GM18505 (cell line): ENCODE results near the gene MBNL3.
"Not testable (repeated sequence)": the region's sequence is repeated elsewhere in the genome, so short reads cannot be mapped to it uniquely, and the experiment has no call there.

Source experiments
- ATAC-seq: cut with Tn5 transposase; IDR thresholded peaks from one replicate; pipeline ENCODE4 v1.9.1; 2021; ENCODE audit not compliant: unreplicated experiment
- POLR2A ChIP-seq: IDR thresholded peaks from 4 replicates; pipeline ENCODE4 v1.6.1; 2011; ENCODE audit warnings: borderline replicate concordance; ENCODE audit not compliant: insufficient read depth, insufficient read length; ENCODE audit errors: extremely low read depth

The MBNL3 gene

GRCh38 chrX:132467989-132468388 is 20.8 kb downstream of the MBNL3 start:
- no peak for ATAC-seq
- no peak for TF ChIP-seq POLR2A

DNA sequence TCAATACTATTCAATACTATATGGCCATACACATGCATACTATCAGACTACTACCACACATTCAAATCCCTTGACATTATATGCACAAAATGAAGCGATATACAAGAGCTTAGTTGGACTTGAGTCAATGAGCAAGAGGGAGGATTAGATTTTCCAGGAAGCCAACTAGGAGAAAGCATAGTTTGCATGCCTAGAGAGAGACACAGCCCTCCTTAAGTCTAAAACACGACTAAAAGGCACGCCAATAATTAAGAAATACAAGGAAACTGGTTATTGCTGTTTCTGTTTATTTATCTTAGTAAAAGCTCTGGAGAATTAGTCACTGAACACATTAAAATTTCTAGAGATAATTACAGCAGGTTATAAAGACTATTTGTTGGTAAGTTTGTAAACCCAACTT is 21.8 kb downstream of the MBNL3 start:
- ATAC-seq: no peak
- TF ChIP-seq POLR2A: no peak

GRCh38 chrX:132463411-132463810 is 25.4 kb downstream of the MBNL3 start:
- TF ChIP-seq POLR2A: no peak
- no peak for ATAC-seq

- ATAC-seq: no peak
- TF ChIP-seq POLR2A: no peak
Observed at GRCh38 chrX:132461886-132462285, 27.0 kb downstream of the MBNL3 start.

DNA sequence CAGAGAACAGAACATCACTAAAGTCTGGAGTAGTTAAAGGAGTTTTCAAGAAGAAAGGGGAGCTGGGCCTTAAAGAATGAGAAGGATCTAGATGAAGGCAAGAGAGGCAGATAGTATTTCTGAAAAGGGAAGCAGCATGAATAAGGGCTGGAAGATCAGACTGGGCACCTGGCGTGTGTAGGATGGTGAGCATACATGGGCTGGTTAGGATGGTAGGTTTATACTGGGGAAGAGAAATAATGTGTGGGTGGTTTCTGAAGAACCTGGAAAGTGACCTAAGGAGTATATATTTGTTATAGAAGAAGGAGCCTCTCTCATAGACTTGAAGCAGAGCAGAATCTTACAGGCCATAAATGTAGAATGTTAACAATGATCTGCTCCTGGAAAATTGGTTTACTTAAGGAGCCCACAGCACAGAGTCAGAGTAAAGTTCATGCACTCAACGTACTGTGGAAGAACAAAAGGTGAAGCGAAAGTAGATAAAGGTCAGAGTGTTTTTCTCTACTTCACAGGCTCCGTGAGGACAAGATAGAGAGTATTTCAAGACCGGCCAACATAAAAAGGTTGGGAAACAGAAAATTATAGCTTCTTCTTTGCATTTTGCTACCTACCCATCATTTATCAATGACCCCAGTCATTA is 35.8 kb downstream of the MBNL3 start:
- ATAC-seq: no peak
- no peak for TF ChIP-seq POLR2A

- not testable (repeated sequence) for ATAC-seq
Observed at GRCh38 chrX:132445909-132446308, 42.9 kb downstream of the MBNL3 start.

GRCh38 chrX:132444936-132445335 is 43.9 kb downstream of the MBNL3 start:
- no peak for ATAC-seq
- no peak for TF ChIP-seq POLR2A

DNA sequence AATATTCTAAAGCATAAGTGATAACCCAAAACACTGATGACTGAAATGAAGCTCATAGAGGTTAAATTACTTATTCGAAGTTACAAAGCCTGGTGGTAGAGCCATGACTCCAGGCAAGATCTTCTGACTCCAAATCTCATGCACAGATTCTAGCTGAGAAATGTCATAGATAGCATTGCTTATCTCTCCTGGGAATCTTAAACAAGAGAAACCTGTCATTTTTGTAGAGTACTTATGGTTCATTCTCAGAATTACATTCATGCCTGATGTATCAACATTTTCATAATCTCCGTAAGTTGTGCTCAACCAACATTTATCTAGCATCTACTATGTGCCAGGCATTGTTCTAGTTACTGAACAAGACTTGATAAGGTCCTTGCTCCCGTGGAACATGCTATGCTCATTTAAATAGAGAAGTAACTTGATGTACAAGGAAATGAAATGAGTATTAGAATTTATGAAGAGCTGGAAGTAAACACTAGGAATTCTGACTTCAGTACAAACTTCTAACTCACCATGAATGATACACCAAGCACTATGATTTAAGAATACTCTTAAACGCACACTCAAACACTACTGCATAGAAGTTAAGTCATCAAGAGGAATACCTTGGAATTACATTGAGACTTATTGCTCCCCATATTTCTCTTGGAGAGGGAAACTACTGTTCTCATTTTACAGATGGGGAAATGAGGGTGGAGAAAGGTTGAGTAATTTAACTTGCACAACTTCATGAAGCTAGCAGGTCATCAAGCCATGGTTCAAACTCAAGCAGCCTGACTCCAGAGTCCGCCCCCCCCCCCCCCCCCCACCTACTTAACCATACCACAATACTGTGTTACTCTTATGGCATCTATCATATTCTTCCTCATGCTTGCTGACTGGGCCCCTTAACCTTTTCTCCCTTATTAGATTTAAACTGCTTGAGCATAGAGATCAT is 45.4 kb downstream of the MBNL3 start:
- TF ChIP-seq POLR2A: no peak
- no peak for ATAC-seq

DNA sequence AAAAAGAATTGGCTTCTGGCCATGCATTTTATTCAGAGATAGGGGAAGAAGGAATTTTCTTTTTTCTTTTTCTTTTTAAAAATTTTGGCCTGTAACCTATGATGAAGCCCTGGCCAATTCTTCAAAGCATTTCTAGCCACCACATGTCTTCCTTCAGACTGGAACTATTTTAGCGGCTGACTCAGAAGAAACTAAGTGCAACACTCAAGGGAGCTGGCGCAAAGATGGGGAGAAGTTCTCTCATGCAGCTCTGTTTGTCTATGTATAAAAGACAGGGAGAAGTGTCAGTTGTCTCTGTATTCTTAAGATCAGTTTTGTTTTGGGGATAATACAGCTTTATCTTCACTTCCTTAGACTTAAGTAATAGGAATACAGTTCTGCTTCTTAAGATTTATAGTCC is 46.1 kb downstream of the MBNL3 start:
- ATAC-seq: no peak

GRCh38 chrX:132435222-132435621 is 53.6 kb downstream of the MBNL3 start:
- no peak for ATAC-seq
- TF ChIP-seq POLR2A: no peak

More for the DNA sequence above, 46.1 kb downstream of the MBNL3 start:
- no peak for TF ChIP-seq POLR2A

- no peak for ATAC-seq
- no peak for TF ChIP-seq POLR2A
Observed at GRCh38 chrX:132433551-132433950, 55.3 kb downstream of the MBNL3 start.

DNA sequence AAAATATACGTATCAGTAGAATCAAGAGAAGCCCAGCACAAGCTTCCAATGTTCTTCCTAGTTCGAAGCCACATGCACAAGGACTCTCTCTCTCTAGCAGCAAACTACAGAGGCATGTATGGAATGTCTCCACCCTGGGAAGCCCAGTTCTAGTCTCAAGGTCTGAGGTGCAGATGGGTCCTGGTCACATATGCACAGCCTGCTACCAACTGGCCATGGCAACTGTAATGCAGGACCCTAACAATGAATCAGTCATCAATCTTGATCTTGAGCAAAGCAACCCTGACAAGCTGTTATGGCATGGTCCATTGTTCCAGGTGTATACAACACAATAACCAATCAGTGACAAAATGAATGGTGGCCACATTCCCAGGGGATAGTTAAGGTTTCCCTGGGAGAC is 55.8 kb downstream of the MBNL3 start:
- no peak for ATAC-seq
- no peak for TF ChIP-seq POLR2A

GRCh38 chrX:132428896-132429295 is 59.9 kb downstream of the MBNL3 start:
- TF ChIP-seq POLR2A: no peak
- ATAC-seq: no peak

- no peak for ATAC-seq
- TF ChIP-seq POLR2A: no peak
Observed at GRCh38 chrX:132426695-132427281, 62.0 kb downstream of the MBNL3 start.

DNA sequence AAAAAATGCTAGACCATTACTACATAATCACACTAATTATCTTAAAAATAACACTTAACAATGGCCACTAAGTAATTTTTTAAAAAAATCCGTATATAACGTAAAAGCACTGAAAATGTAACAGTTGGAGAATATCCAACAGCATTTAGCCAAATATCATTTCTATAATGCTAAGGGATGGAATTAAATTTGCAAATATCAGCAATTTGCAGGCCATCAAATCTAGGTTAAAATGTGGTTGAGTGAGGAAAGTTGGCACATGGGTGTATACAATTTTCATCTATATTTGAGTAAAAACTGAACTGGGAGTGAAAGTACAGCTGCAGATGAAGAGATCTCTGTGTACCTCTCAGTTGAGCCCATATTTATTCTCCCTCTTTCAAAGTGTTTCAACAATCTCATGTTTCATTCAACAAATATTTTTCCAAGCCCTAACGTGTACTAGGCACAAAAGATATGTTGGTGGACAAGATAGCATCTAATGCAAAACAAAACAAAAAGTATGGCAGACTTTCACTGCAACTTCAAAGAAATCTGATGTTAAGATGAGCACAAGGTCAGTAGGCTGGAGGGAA is 63.0 kb downstream of the MBNL3 start:
- ATAC-seq: no peak
- no peak for TF ChIP-seq POLR2A
